Raji (cell line): ENCODE data around the gene SCN9A.

Source experiments
- POLR2A ChIP-seq: IDR thresholded peaks from 2 replicates; pipeline ENCODE4 v1.6.1; 2011; ENCODE audit warnings: low read depth, low read length, control low read depth; ENCODE audit not compliant: insufficient read depth

Gene SCN9A

GRCh38 chr2:166242309-166242708, 133.4 kb downstream of the SCN9A start:
- TF ChIP-seq POLR2A, result no peak

- TF ChIP-seq POLR2A, result no peak
Measured at GRCh38 chr2:166240387-166241313, 135.1 kb downstream of the SCN9A start.

GRCh38 chr2:166239548-166239947, 136.2 kb downstream of the SCN9A start:
- no peak for TF ChIP-seq POLR2A

- TF ChIP-seq POLR2A, result no peak
Measured at GRCh38 chr2:166238176-166238575, 137.6 kb downstream of the SCN9A start.

GRCh38 chr2:166234112-166234846, 141.5 kb downstream of the SCN9A start:
- TF ChIP-seq POLR2A, result no peak

GRCh38 chr2:166233244-166233643, 142.5 kb downstream of the SCN9A start:
- TF ChIP-seq POLR2A, result no peak

GRCh38 chr2:166230724-166231070, 145.0 kb downstream of the SCN9A start:
- no peak for TF ChIP-seq POLR2A

- TF ChIP-seq POLR2A, result no peak
Measured at GRCh38 chr2:166230024-166230723, 145.6 kb downstream of the SCN9A start.

GRCh38 chr2:166229678-166230023, 146.1 kb downstream of the SCN9A start:
- TF ChIP-seq POLR2A, result no peak

GRCh38 chr2:166224197-166224596, 151.5 kb downstream of the SCN9A start:
- TF ChIP-seq POLR2A, result no peak

- no peak for TF ChIP-seq POLR2A
Measured at GRCh38 chr2:166223298-166223697, 152.4 kb downstream of the SCN9A start.

- TF ChIP-seq POLR2A, result no peak
Measured at GRCh38 chr2:166211079-166211478, 164.7 kb downstream of the SCN9A start.

- no peak for TF ChIP-seq POLR2A
Measured at GRCh38 chr2:166202778-166203177, 173.0 kb downstream of the SCN9A start.

- TF ChIP-seq POLR2A, result no peak
Measured at GRCh38 chr2:166197446-166197845, 178.3 kb downstream of the SCN9A start.

GRCh38 chr2:166193407-166193806, 182.3 kb downstream of the SCN9A start:
- no peak for TF ChIP-seq POLR2A

- no peak for TF ChIP-seq POLR2A
Measured at GRCh38 chr2:166188084-166188483, 187.7 kb downstream of the SCN9A start.
